Fibroblast of skin of right biceps (primary cell): ENCODE measurements around the gene CFAP298.
"Not testable (repeated sequence)": the region's sequence is repeated elsewhere in the genome, so short reads cannot be mapped to it uniquely, and the experiment has no call there.

Source experiments
- DNase-seq: peaks from one replicate; pipeline ENCODE4 v3.0.0-alpha.2; 2013

The CFAP298 gene

GRCh38 chr21:32612075-32612998 is at the start of gene CFAP298:
TSS of gene CFAP298 (minus strand) at chr21:32612377. CDS start at chr21:32612243, 134 bp downstream.
- peak; percentile 95 for DNase-seq

- not testable (repeated sequence) for DNase-seq
These were observed 49.0 kb upstream of the CFAP298 start for GRCh38 chr21:32661026-32661782.

GRCh38 chr21:32658524-32658923 is 46.3 kb upstream of the CFAP298 start:
- DNase-seq: no peak

- peak; percentile 6 for DNase-seq
These were observed 41.2 kb upstream of the CFAP298 start for GRCh38 chr21:32653326-32653901.

- no peak for DNase-seq
These were observed 36.0 kb upstream of the CFAP298 start for GRCh38 chr21:32648165-32648564.

- no peak for DNase-seq
These were observed 33.3 kb upstream of the CFAP298 start for GRCh38 chr21:32645261-32646182.

- no peak for DNase-seq
These were observed 29.8 kb upstream of the CFAP298 start for GRCh38 chr21:32641710-32642698.

GRCh38 chr21:32626621-32627196 is 14.5 kb upstream of the CFAP298 start:
- DNase-seq: peak; percentile 45

GRCh38 chr21:32618218-32618617 is 6.0 kb upstream of the CFAP298 start:
- DNase-seq: not testable (repeated sequence)

- DNase-seq: no peak
These were observed 1.4 kb upstream of the CFAP298 start for GRCh38 chr21:32613436-32614043.

- DNase-seq: no peak
These were observed 791 bp upstream of the CFAP298 start for GRCh38 chr21:32612999-32613337.

- DNase-seq: no peak
These were observed 643 bp downstream of the CFAP298 start for GRCh38 chr21:32611471-32611997.

- not testable (repeated sequence) for DNase-seq
These were observed 1.2 kb downstream of the CFAP298 start for GRCh38 chr21:32610940-32611339.

GRCh38 chr21:32608851-32609250 is 3.3 kb downstream of the CFAP298 start:
- DNase-seq: no peak

- no peak for DNase-seq
These were observed 6.7 kb downstream of the CFAP298 start for GRCh38 chr21:32605469-32605868.

GRCh38 chr21:32604464-32604863 is 7.7 kb downstream of the CFAP298 start:
- DNase-seq: no peak

- DNase-seq: no peak
These were observed 9.0 kb downstream of the CFAP298 start for GRCh38 chr21:32603131-32603530.

- DNase-seq: no peak
These were observed 10.1 kb downstream of the CFAP298 start for GRCh38 chr21:32602099-32602498.

- no peak for DNase-seq
These were observed 12.7 kb downstream of the CFAP298 start for GRCh38 chr21:32599526-32599925.

GRCh38 chr21:32599091-32599490 is 13.1 kb downstream of the CFAP298 start:
- DNase-seq: no peak
